ENCODE results near the gene TOP2A.

Gene TOP2A

DNA sequence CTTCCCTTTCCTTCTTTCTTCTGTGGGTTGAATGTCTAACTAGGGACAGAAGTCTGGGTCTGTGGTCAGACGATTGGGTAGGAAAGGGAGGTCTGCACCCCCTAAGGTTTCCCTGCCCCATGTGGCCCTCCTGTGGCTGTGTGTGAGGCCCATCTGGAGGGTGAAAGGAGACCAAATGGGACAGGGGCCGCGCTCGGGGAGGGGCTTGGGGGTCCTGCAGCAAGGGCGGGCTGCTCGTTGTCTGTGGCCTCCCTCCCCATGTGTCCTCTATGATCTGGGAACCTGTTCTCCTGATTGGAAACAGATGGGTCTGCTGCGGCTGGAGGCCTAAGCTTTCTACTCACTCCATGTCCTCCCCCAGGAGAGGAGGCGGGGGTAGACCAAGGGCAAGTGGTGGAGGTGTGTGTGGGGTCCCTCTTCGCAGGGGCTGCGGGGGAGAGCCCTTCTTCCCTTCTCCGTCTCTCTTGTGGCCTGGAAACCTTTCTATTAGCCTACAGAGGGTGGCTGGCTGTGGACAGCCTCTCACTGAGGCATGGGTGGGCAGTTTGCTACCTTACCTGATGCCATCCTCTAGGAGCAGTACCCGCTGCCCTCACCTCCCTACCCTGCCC is 44.1 kb upstream of the TOP2A start:
- H3K4me3 ChIP-seq (replicated peaks in 1 of 2; ENCODE audit: low read depth in 2 of 2, low read length in 2 of 2) = no peak overlapping the region
- peak; percentile 55 to 59 for DNase-seq (ENCODE audit: low read depth in 2 of 2)
- TF ChIP-seq, protein P1, sequence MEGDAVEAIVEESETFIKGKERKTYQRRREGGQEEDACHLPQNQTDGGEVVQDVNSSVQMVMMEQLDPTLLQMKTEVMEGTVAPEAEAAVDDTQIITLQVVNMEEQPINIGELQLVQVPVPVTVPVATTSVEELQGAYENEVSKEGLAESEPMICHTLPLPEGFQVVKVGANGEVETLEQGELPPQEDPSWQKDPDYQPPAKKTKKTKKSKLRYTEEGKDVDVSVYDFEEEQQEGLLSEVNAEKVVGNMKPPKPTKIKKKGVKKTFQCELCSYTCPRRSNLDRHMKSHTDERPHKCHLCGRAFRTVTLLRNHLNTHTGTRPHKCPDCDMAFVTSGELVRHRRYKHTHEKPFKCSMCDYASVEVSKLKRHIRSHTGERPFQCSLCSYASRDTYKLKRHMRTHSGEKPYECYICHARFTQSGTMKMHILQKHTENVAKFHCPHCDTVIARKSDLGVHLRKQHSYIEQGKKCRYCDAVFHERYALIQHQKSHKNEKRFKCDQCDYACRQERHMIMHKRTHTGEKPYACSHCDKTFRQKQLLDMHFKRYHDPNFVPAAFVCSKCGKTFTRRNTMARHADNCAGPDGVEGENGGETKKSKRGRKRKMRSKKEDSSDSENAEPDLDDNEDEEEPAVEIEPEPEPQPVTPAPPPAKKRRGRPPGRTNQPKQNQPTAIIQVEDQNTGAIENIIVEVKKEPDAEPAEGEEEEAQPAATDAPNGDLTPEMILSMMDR (IDR thresholded peaks at IDR 0.05; ENCODE audit: low read depth, low read length) = no peak

DNA sequence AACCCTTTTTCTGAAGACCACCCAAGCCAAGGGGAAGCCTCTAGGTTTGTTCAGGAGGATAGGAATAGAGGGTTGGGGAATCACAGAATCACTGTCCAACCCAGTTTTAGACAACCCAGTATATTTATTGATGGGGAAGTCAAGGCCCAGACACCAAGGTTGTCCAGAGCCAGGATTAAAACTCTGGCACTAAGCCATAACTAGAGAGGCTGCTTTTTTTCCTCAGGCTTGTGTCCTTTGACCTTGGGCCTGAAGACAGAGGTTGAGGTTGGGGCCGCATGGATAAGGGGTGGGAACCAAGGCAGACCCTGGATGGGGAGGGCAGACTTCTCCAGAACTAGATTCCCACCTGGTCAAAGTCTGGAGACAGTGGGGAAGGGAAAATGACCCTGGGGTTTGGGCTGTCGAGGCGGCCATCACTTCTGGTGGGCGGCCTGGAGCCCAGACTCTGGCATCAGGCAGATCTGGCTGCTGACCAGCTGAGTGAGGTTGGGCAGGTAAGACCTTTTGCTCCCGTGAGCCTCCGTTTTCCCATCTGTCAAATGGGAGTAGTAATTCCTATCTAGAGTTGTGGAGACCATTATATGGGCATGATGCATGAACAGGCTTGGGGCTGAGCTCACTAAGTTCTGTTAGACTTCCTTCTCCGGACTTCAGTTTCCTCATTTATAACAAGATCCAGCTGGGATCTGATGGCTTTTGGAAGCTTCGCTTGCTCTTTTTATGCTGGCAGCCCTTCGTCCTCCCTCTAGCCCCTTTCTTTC is 43.5 kb upstream of the TOP2A start:
- DNase-seq (ENCODE audit: low read depth in 2 of 2) = peak; percentile 61 to 67
- TF ChIP-seq, protein P1 (IDR thresholded peaks at IDR 0.05; ENCODE audit: low read depth, low read length) = no peak
- H3K4me3 ChIP-seq (replicated peaks in 1 of 2; ENCODE audit: low read depth in 2 of 2, low read length in 2 of 2) = no peak overlapping the region

DNA sequence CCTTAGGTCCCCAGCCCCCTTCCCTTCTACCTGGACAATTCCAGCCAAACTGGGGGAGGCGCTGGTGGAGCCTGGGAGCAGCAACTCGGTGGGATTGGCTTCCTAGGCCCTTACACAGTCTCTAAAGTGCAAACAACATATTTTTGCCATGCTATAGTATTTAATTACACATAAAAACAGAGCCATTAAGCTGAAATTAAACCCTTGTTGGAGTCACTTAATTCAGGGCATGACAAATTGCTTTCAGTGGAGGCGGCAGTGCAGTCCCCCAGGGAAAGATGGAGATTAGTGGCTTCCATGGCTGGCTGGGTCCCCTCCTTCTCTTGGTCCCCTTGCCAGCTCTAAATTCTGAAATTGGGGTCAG is 42.9 kb upstream of the TOP2A start:
- no peak for DNase-seq (ENCODE audit: low read depth in 2 of 2)
- no peak overlapping the region for H3K4me3 ChIP-seq (replicated peaks in 1 of 2; ENCODE audit: low read depth in 2 of 2, low read length in 2 of 2)
- TF ChIP-seq, protein P1 (IDR thresholded peaks at IDR 0.05; ENCODE audit: low read depth, low read length) = no peak

DNA sequence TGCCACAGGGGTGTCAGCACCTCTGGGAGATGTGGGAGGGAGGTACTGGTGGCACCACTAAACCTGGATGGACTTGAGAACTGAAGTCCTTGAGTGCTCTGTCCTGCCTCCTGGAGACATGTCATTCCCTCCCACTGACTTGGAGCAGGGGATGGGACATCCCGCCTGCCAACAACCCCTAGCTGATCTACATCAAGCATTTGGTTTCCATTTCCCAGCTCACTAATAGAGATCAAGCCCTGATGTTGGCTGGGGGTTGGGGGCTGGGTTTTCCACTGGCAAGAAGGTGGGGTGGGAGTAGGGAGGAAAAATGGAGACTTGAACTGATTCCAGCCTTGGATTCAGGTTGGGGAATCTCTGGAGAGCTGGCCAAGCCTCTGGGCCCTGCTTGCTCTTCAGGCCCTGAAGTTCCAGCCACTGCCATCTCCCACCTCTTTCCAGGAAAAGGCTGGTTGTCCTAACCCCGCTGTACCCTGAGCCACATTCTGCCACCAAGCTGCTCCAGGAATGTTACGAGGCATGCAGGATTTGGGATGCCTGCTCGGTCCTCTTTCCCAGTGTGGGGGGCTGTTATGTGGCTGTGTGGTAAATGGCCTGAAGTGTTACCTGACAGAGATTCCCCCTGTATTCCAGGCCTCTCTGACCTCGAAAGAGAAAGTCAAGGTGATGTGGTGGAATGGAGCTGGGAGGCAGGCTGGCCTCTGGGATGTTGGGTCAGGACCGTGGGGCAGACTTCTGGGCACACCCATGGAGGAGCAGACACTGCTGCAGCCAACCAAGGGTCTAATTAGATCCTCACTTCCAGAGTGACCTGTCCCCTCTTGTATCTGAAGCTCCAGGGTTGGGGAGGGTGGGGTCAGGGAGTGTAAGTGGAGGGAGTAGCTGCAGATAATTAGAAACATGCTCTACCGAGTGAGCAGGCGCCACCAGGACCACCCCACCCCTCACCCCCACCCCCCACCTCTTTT is 42.2 kb upstream of the TOP2A start:
- no peak for DNase-seq (ENCODE audit: low read depth in 2 of 2)
- TF ChIP-seq, protein P1 (IDR thresholded peaks at IDR 0.05; ENCODE audit: low read depth, low read length) = no peak
- no peak overlapping the region for H3K4me3 ChIP-seq (replicated peaks in 1 of 2; ENCODE audit: low read depth in 2 of 2, low read length in 2 of 2)

DNA sequence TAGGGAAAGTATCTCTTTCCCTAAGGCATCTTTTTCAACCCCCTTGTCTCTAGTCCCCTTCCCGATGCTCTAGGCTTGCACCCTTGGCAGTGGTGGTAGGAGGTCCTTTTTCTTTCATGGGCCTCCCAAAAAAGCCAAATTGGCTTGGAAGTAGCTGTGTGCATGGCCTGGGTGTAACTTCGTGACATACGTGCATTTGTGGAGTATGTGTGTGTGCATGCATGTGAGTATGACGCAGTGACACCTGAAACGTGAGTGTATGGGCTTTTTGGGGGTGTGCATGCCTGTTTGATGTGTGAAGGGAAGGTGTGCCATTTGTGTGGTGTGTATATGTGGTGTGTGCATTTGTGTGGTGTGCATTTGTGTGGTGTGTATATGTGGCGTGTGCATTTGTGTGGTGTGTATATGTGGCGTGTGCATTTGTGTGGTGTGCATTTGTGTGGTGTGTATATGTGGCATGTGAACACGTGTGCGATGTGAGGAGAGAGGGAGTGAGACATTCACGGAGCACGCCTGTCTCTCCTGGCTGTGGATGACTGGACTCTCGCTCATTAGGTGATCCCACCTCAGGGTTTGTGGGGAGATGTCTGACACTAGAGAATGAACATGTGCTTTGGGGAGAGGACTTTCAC is 41.3 kb upstream of the TOP2A start:
- H3K4me3 ChIP-seq (replicated peaks in 1 of 2; ENCODE audit: low read depth in 2 of 2, low read length in 2 of 2) = no peak overlapping the region
- peak in 1 of 2 donors; percentile 11 for DNase-seq (ENCODE audit: low read depth in 2 of 2)
- TF ChIP-seq, protein P1 (IDR thresholded peaks at IDR 0.05; ENCODE audit: low read depth, low read length) = no peak
